Activated T-helper 1 cell treated with Interleukin-2 at 50 U/mL for 16 hours (primary cell): ENCODE measurements around the gene FOXD4L3.
"Not testable (repeated sequence)": the region's sequence is repeated elsewhere in the genome, so short reads cannot be mapped to it uniquely, and the experiment has no call there.

Source experiments
- DNase-seq: peaks from one replicate; pipeline ENCODE4 v3.0.0-alpha.2; 2020; ENCODE audit warnings: low read depth

FOXD4L3 gene

DNA sequence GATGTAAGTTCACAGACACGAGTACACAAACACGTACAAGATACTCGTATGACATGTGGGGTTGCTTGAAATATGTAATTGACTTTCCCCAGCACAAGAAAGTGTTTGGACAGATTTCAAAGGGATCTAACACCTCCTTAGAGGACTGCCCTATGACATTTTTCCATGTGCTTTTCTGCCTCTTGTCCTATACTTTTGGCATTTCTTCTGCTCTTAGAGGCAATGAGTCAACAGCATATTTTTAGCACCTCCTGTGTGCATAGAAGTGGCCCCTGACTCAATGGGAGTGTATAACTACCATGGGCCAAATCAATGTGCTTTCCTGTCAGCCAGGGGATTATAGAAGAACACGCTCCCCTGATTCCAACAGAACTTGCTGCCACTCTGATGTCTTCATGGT lies 49.0 kb downstream of the FOXD4L3 start:
- DNase-seq: not testable (repeated sequence)
